K562 treated with DMSO at 1 percent for 4 hours (cell line): Measurements from ENCODE around the gene ADAMTS20. TPM values are rescaled to one million over a fixed set of nuclear protein-coding genes. Genes with fewer than 3 reads are reported as not detected.

Experiments used
- total RNA-seq: library from RNA; unstranded; fragments of 300-600 nt; gene quantifications from 2 replicates; pipeline ENCODE4 v1.2.3, GENCODE V29; 2022; ENCODE audit not compliant: insufficient read depth

The ADAMTS20 gene
- total RNA-seq, result not detected in 2 replicates

GRCh38 chr12:43551971-43552559, at the start of gene ADAMTS20:
ADAMTS20 (minus strand) TSS chr12:43552203; CDS start chr12:43551921, 282 bp downstream.

Other genes with a start within 250 kb of the ADAMTS20 start
- gene PUS7L, start 206.6 kb upstream of the ADAMTS20 start, total RNA-seq, result 3.5 and 3.7 TPM in 2 replicates
- gene IRAK4, start 206.7 kb upstream of the ADAMTS20 start, total RNA-seq, result 7.0 and 15.2 TPM in 2 replicates